Endodermal cell (in vitro differentiated cells): ENCODE results near the gene CHKB. TPM values are rescaled to one million over a fixed set of nuclear protein-coding genes. Genes with fewer than 3 reads are reported as not detected.

Experiments
- DNase-seq: peaks from one replicate; pipeline ENCODE4 v3.0.0-alpha.2; 2017
- H3K27ac ChIP-seq: 2 replicates; pipeline ENCODE4 v1.5.1; 2013; ENCODE audit warnings: mild to moderate bottlenecking, low read depth, low read length, moderate library complexity
- H3K27me3 ChIP-seq: 2 replicates; pipeline ENCODE4 v1.6.1; 2013; ENCODE audit warnings: mild to moderate bottlenecking, low read length, moderate library complexity; ENCODE audit not compliant: insufficient read depth, control insufficient read depth, poor library complexity, severe bottlenecking
- H3K36me3 ChIP-seq: 2 replicates; pipeline ENCODE4 v1.7.0; 2013; ENCODE audit warnings: mild to moderate bottlenecking, low read length, moderate library complexity; ENCODE audit not compliant: control insufficient read depth, insufficient read depth
- H3K4me1 ChIP-seq: one replicate; pipeline ENCODE4 v1.7.0; 2013; ENCODE audit warnings: low read length; ENCODE audit not compliant: control insufficient read depth, insufficient read depth
- H3K4me3 ChIP-seq: 2 replicates; pipeline ENCODE4 v1.5.1; 2013; ENCODE audit warnings: mild to moderate bottlenecking, low read length, moderate library complexity
- H3K9ac ChIP-seq: 2 replicates; pipeline ENCODE4 v1.6.1; 2013; ENCODE audit warnings: mild to moderate bottlenecking, low read length, moderate library complexity; ENCODE audit not compliant: poor library complexity, severe bottlenecking; ENCODE audit errors: extremely low read depth
- H3K9me3 ChIP-seq: 2 replicates; pipeline ENCODE4 v1.6.1; 2013; ENCODE audit warnings: mild to moderate bottlenecking, low read length, moderate library complexity; ENCODE audit not compliant: control insufficient read depth
- H3K27ac Mint-ChIP-seq: 2 replicates; pipeline ENCODE4 v1.8.0; 2020; ENCODE audit warnings: mixed read lengths
- H3K27me3 Mint-ChIP-seq: 2 replicates; pipeline ENCODE4 v1.8.0; 2021; ENCODE audit warnings: mild to moderate bottlenecking, mixed read lengths; ENCODE audit not compliant: insufficient read depth
- H3K36me3 Mint-ChIP-seq: 2 replicates; pipeline ENCODE4 v1.8.0; 2020; ENCODE audit warnings: low read depth, mixed read lengths
- H3K4me1 Mint-ChIP-seq: 2 replicates; pipeline ENCODE4 v1.8.0; 2020; ENCODE audit warnings: mixed read lengths
- H3K4me3 Mint-ChIP-seq: 2 replicates; pipeline ENCODE4 v1.8.0; 2020; ENCODE audit warnings: mild to moderate bottlenecking, moderate library complexity, mixed read lengths
- H3K9me3 Mint-ChIP-seq: 2 replicates; pipeline ENCODE4 v1.8.0; 2020; ENCODE audit warnings: mild to moderate bottlenecking, mixed read lengths
- CTCF ChIP-seq: fragments of 200-600 bp; sonication (generic); conservative IDR thresholded peaks from 2 replicates; pipeline ENCODE4 v1.5.0; 2021; ENCODE audit warnings: antibody characterized with exemption, mild to moderate bottlenecking
- WGBS, 2 experiments: methylation state at CpG; one replicate each; pipeline versions ENCODE4 v1.1.5 to v1.1.7; 2013; ENCODE audit warnings: missing lambda C conversion rate in 2 of 2, mixed read lengths in 1 of 2; ENCODE audit not compliant: insufficient coverage in 1 of 2, insufficient read length in 1 of 2; 5-methylcytosine and 5-hydroxymethylcytosine counted together
- total RNA-seq, 2 donors: library from RNA; stranded (reverse); fragmentation: NEBNext Ultra II Directional in 1 of 2; extraction: Animal tissue kit (Norgen Biotek cat#: 25700) in 1 of 2; gene quantifications; 2 replicates in 1 of 2; 3 replicates in 1 of 2; pipeline ENCODE4 v1.2.1, GENCODE V29; 2021

Gene CHKB
- total RNA-seq, 2 donors from 2014 or later: 108 TPM

GRCh38 chr22:50611341-50612060 is 28.9 kb upstream of the CHKB start:
- Mint-ChIP-seq H3K36me3 (no peaks in the 10 kb centered on the region), H3K9me3 (no peaks in the 10 kb centered on the region), H3K27me3 (peaks cover 67% of the 10 kb centered on the region), H3K27ac (no peak overlapping the region), H3K4me1 (no peaks in the 10 kb centered on the region), H3K4me3 (no peak overlapping the region)
- whole genome bisulfite sequencing, 2 experiments: 87 to 93% methylated on average over 17 to 26 of the region's 26 CpGs
- no peak for TF ChIP-seq CTCF
- Histone ChIP-seq H3K4me3 (no peak overlapping the region), H3K9me3 (no peaks in the 10 kb centered on the region), H3K27ac (no peak overlapping the region), H3K9ac (no peak overlapping the region), H3K36me3 (no peaks in the 10 kb centered on the region), H3K27me3 (peaks cover 31% of the 10 kb centered on the region), H3K4me1 (no peaks in the 10 kb centered on the region)
- no peak for DNase-seq

- H3K27ac Mint-ChIP-seq: no peak overlapping the region
- no peak for TF ChIP-seq CTCF
Observed at GRCh38 chr22:50610581-50610980, 27.9 kb upstream of the CHKB start.

DNA sequence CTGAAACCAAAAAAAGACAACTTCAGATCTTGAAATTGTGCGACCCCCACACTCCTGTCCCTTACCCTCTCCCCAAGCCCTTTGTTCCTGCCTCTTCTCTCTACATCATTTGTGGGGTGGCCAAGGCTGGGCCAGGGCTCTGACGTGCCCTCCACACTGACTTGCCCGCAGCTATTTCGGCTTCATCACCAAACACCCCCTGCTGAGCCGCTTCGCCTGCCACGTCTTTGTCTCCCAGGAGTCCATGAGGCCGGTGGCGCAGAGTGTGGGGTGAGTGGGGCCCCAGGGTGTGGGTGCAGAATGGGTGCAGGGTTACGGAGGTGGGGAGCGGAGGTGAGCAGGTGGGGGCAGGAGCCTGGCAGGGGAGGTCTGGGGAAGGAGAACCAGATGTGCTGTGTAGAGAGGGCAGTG is 27.4 kb upstream of the CHKB start:
- Mint-ChIP-seq H3K4me3 (no peak overlapping the region), H3K4me1 (no peaks in the 10 kb centered on the region), H3K27me3 (peaks cover 78% of the 10 kb centered on the region), H3K9me3 (no peaks in the 10 kb centered on the region), H3K27ac (no peak overlapping the region), H3K36me3 (no peaks in the 10 kb centered on the region)
- no peak for DNase-seq
- Histone ChIP-seq H3K9me3 (no peaks in the 10 kb centered on the region), H3K4me3 (no peak overlapping the region), H3K27ac (no peak overlapping the region), H3K4me1 (no peaks in the 10 kb centered on the region), H3K36me3 (no peaks in the 10 kb centered on the region), H3K27me3 (peaks cover 46% of the 10 kb centered on the region), H3K9ac (no peak overlapping the region)
- TF ChIP-seq CTCF: no peak
- WGBS, 2 experiments: 91 to 100% methylated on average over 2 to 11 of the region's 11 CpGs

More at GRCh38 chr22:50610581-50610980, 27.9 kb upstream of the CHKB start:
- Histone ChIP-seq H3K27me3 (peaks cover 40% of the 10 kb centered on the region), H3K36me3 (no peaks in the 10 kb centered on the region), H3K9me3 (no peaks in the 10 kb centered on the region), H3K27ac (no peak overlapping the region), H3K9ac (no peak overlapping the region), H3K4me3 (no peak overlapping the region), H3K4me1 (no peaks in the 10 kb centered on the region)
- WGBS, 2 experiments: 86 to 95% methylated on average over 10 to 17 of the region's 17 CpGs
- no peak for DNase-seq
- peaks cover 74% of the 10 kb centered on the region for H3K27me3 Mint-ChIP-seq
- H3K36me3 Mint-ChIP-seq: no peaks in the 10 kb centered on the region
- no peaks in the 10 kb centered on the region for H3K4me1 Mint-ChIP-seq
- no peaks in the 10 kb centered on the region for H3K9me3 Mint-ChIP-seq
- H3K4me3 Mint-ChIP-seq: no peak overlapping the region
